ENCODE results near the gene TLE7. TPM values are rescaled to one million over a fixed set of nuclear protein-coding genes. Genes with fewer than 3 reads are reported as not detected.

Gene TLE7
- polyA plus RNA-seq, 1 of the 3 experiments (the other 2 are of a cell fraction) = not detected

DNA sequence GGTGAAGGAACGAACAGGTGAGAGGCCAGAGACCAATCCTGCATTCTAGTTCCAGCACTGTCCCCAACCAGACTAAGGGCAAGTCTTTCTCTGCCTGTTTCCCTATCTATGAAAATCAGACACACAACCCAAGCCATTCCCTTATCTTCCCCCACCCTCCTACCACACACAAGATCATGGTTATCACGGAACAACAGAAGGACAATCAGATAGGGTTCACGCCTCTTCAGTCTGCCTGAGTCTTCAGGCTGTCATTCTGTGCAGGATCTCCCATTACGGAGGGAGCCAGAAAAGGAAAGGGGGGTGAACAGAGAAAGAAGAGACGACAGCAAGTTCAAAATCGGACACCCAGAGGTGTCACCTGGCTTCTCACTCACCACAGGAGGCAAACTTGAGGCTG lies 11.1 kb downstream of the TLE7 start:
- Histone ChIP-seq H3K4me2 (no peak overlapping the region), H3K27ac (ENCODE audit: low read depth in 2 of 2, low read length in 1 of 2) (no peak overlapping the region), H3K9me2 (no peaks in the 10 kb centered on the region), H3F3A (replicated peaks; ENCODE audit: insufficient read depth) (no peaks in the 10 kb centered on the region), H3K4me1 (ENCODE audit: control insufficient read depth in 1 of 2, insufficient read depth in 2 of 2, low read depth in 1 of 2, low read length in 1 of 2) (no peaks in the 10 kb centered on the region; a peak in 1 of 4 replicates), H3K36me3 (replicated peaks in 1 of 2; ENCODE audit: control insufficient read depth in 1 of 2, insufficient read depth in 2 of 2, low read length in 1 of 2) (no peaks in the 10 kb centered on the region), H4K20me1 (ENCODE audit: insufficient read depth) (no peaks in the 10 kb centered on the region), H3K27me3 (ENCODE audit: insufficient read depth) (no peaks in the 10 kb centered on the region; the same call in 1 of the 2 replicates), H3K79me2 (ENCODE audit: insufficient read depth) (no peaks in the 10 kb centered on the region), H3K9ac (no peak overlapping the region), H3K4me3 (ENCODE audit: low read depth in 2 of 2, low read length in 1 of 2) (no peak overlapping the region), H2AFZ (ENCODE audit: low read depth) (no peak overlapping the region), H3K9me3 (no peaks in the 10 kb centered on the region; the same call in 1 of the 2 replicates)
- ChIA-PET CTCF (interaction anchor here (1.5 to 2.7 kb wide), 2 partner anchors 9 to 18 kb away, joined by 3 to 13 read pairs; no protein-coding TSS in a partner anchor), POLR2A (no interaction called here)
- 13% methylated on average over 6 of the region's 6 CpGs for WGBS (ENCODE audit: low lambda C conversion rate)
- no peak for DNase-seq
- TF ChIP-seq FOXJ3 (CRISPR knock-in tag; IDR thresholded peaks at IDR 0.05) (no peak), JUND (IDR thresholded peaks at IDR 0.05) (no peak)

DNA sequence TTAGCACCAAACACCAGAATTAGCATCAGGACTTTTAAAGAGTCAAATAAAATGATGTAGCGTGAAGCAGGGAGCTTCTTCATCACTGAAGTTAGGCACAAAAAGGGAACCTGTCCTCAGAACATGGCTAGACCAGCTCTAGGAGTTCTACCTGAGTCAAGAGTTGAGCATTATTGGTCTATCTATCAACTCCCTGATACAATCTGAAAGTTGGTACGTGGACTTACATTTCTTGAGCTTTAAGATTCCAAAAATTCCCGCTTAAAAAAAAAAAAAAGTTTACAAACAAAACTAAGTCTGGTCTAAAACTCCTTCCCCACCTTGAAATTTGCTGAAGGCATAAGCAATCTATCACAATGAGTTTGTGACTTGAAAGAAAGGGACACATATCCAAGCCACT lies 12.3 kb downstream of the TLE7 start:
- Histone ChIP-seq H3K27ac (ENCODE audit: low read depth in 2 of 2, low read length in 1 of 2) (no peak overlapping the region), H3K79me2 (ENCODE audit: insufficient read depth) (no peaks in the 10 kb centered on the region), H2AFZ (ENCODE audit: low read depth) (no peak overlapping the region), H3K9ac (no peak overlapping the region), H3F3A (replicated peaks; ENCODE audit: insufficient read depth) (no peaks in the 10 kb centered on the region), H3K27me3 (ENCODE audit: insufficient read depth) (peaks cover 8% of the 10 kb centered on the region; the same call in 1 of the 2 replicates), H3K9me3 (no peaks in the 10 kb centered on the region; the same call in 1 of the 2 replicates), H3K4me3 (ENCODE audit: low read depth in 2 of 2, low read length in 1 of 2) (no peak overlapping the region), H4K20me1 (ENCODE audit: insufficient read depth) (no peaks in the 10 kb centered on the region), H3K9me2 (no peaks in the 10 kb centered on the region), H3K36me3 (replicated peaks in 1 of 2; ENCODE audit: control insufficient read depth in 1 of 2, insufficient read depth in 2 of 2, low read length in 1 of 2) (no peaks in the 10 kb centered on the region), H3K4me2 (no peak overlapping the region), H3K4me1 (ENCODE audit: control insufficient read depth in 1 of 2, insufficient read depth in 2 of 2, low read depth in 1 of 2, low read length in 1 of 2) (no peaks in the 10 kb centered on the region; a peak in 1 of 4 replicates)
- TF ChIP-seq FOXJ3 (CRISPR knock-in tag; IDR thresholded peaks at IDR 0.05) (no peak), ELF1 (IDR thresholded peaks at IDR 0.05) (no peak), MEF2A (IDR thresholded peaks at IDR 0.05; ENCODE audit: borderline replicate concordance, low read depth) (no peak), EZH2phosphoT487 (IDR thresholded peaks at IDR 0.05; ENCODE audit: borderline replicate concordance, low read depth) (no peak)
- TF ChIP-seq, protein P1, sequence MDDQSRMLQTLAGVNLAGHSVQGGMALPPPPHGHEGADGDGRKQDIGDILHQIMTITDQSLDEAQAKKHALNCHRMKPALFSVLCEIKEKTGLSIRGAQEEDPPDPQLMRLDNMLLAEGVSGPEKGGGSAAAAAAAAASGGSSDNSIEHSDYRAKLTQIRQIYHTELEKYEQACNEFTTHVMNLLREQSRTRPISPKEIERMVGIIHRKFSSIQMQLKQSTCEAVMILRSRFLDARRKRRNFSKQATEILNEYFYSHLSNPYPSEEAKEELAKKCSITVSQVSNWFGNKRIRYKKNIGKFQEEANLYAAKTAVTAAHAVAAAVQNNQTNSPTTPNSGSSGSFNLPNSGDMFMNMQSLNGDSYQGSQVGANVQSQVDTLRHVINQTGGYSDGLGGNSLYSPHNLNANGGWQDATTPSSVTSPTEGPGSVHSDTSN (IDR thresholded peaks at IDR 0.05) = no peak
- WGBS (ENCODE audit: low lambda C conversion rate) = 24% methylated on average over 3 of the region's 3 CpGs
- no peak for DNase-seq
- POLR2A ChIA-PET = no interaction called here
- CTCF ChIA-PET = interaction anchor here (0.6 to 2.7 kb wide), 5 partner anchors 8 to 181 kb away, joined by 3 to 13 read pairs (median 3); no protein-coding TSS in a partner anchor

DNA sequence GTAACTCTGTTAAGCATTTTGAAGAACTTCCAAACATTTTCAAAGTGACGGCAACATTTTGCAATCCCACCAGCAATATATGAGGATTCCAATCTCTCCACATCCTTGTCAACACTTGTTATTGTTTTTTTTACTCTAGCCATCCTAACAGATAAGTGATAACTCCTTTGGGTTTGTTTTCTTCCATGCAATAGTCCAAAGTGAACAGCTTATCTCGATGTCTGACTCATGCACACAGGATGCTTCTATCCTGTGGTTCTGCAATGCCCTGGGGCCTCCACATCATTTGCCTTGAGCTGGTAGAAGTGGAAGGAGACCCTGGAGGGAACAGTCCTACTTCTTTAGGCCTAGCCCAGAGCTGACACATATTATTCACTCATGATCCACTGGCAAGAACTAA lies 13.0 kb downstream of the TLE7 start:
- POLR2A ChIA-PET = no interaction called here
- Histone ChIP-seq H3K9ac (no peak overlapping the region), H2AFZ (ENCODE audit: low read depth) (no peak overlapping the region), H3K9me2 (no peaks in the 10 kb centered on the region), H3K4me3 (ENCODE audit: low read depth in 2 of 2, low read length in 1 of 2) (no peak overlapping the region), H3K79me2 (ENCODE audit: insufficient read depth) (no peaks in the 10 kb centered on the region), H3K27me3 (ENCODE audit: insufficient read depth) (peaks cover 13% of the 10 kb centered on the region; the same call in 1 of the 2 replicates), H3F3A (replicated peaks; ENCODE audit: insufficient read depth) (no peaks in the 10 kb centered on the region), H3K36me3 (replicated peaks in 1 of 2; ENCODE audit: control insufficient read depth in 1 of 2, insufficient read depth in 2 of 2, low read length in 1 of 2) (no peaks in the 10 kb centered on the region), H4K20me1 (ENCODE audit: insufficient read depth) (no peaks in the 10 kb centered on the region), H3K27ac (ENCODE audit: low read depth in 2 of 2, low read length in 1 of 2) (no peak overlapping the region), H3K9me3 (no peaks in the 10 kb centered on the region; the same call in 1 of the 2 replicates), H3K4me2 (no peak overlapping the region), H3K4me1 (ENCODE audit: control insufficient read depth in 1 of 2, insufficient read depth in 2 of 2, low read depth in 1 of 2, low read length in 1 of 2) (no peaks in the 10 kb centered on the region; a peak in 1 of 4 replicates)
- no peak for DNase-seq
- 46% methylated on average over 2 of the region's 2 CpGs for WGBS (ENCODE audit: low lambda C conversion rate)
- CTCF ChIA-PET = interaction anchor here (0.6 to 2.7 kb wide), 5 partner anchors 16 to 182 kb away, joined by 3 to 13 read pairs (median 3); no protein-coding TSS in a partner anchor
- TF ChIP-seq, protein P2, sequence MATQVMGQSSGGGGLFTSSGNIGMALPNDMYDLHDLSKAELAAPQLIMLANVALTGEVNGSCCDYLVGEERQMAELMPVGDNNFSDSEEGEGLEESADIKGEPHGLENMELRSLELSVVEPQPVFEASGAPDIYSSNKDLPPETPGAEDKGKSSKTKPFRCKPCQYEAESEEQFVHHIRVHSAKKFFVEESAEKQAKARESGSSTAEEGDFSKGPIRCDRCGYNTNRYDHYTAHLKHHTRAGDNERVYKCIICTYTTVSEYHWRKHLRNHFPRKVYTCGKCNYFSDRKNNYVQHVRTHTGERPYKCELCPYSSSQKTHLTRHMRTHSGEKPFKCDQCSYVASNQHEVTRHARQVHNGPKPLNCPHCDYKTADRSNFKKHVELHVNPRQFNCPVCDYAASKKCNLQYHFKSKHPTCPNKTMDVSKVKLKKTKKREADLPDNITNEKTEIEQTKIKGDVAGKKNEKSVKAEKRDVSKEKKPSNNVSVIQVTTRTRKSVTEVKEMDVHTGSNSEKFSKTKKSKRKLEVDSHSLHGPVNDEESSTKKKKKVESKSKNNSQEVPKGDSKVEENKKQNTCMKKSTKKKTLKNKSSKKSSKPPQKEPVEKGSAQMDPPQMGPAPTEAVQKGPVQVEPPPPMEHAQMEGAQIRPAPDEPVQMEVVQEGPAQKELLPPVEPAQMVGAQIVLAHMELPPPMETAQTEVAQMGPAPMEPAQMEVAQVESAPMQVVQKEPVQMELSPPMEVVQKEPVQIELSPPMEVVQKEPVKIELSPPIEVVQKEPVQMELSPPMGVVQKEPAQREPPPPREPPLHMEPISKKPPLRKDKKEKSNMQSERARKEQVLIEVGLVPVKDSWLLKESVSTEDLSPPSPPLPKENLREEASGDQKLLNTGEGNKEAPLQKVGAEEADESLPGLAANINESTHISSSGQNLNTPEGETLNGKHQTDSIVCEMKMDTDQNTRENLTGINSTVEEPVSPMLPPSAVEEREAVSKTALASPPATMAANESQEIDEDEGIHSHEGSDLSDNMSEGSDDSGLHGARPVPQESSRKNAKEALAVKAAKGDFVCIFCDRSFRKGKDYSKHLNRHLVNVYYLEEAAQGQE (IDR thresholded peaks at IDR 0.05; ENCODE audit: low read depth, low read length) = no peak
- TF ChIP-seq SIN3A (IDR thresholded peaks at IDR 0.05; ENCODE audit: borderline replicate concordance, low read depth, low read length) (no peak), RFX5 (IDR thresholded peaks at IDR 0.05; ENCODE audit: low read length) (no peak), EP300 (IDR thresholded peaks at IDR 0.05; ENCODE audit: borderline replicate concordance in 1 of 2, low read depth in 1 of 2, low read length in 1 of 2) (no peak), RCOR1 (IDR thresholded peaks at IDR 0.05; ENCODE audit: low read length) (no peak), FOXM1 (IDR thresholded peaks at IDR 0.05; ENCODE audit: low read depth) (no peak), GATA2 (CRISPR knock-in tag; IDR thresholded peaks at IDR 0.05) (no peak), ELF1 (IDR thresholded peaks at IDR 0.05) (no peak), CHD2 (IDR thresholded peaks at IDR 0.05; ENCODE audit: low read length, partially characterized antibody) (no peak), GABPA (IDR thresholded peaks at IDR 0.05; ENCODE audit: low read depth) (no peak), NFIC (IDR thresholded peaks at IDR 0.05; ENCODE audit: borderline replicate concordance) (no peak), RAD21 (IDR thresholded peaks at IDR 0.05; ENCODE audit: low read length) (no peak), POLR2AphosphoS5 (IDR thresholded peaks at IDR 0.05; ENCODE audit: low read depth, low read length) (no peak), YY1 (IDR thresholded peaks at IDR 0.05; ENCODE audit: low read depth) (no peak)

All from SK-N-SH (cell line).